Measurements from ENCODE around the gene ALG12.

Gene ALG12

DNA sequence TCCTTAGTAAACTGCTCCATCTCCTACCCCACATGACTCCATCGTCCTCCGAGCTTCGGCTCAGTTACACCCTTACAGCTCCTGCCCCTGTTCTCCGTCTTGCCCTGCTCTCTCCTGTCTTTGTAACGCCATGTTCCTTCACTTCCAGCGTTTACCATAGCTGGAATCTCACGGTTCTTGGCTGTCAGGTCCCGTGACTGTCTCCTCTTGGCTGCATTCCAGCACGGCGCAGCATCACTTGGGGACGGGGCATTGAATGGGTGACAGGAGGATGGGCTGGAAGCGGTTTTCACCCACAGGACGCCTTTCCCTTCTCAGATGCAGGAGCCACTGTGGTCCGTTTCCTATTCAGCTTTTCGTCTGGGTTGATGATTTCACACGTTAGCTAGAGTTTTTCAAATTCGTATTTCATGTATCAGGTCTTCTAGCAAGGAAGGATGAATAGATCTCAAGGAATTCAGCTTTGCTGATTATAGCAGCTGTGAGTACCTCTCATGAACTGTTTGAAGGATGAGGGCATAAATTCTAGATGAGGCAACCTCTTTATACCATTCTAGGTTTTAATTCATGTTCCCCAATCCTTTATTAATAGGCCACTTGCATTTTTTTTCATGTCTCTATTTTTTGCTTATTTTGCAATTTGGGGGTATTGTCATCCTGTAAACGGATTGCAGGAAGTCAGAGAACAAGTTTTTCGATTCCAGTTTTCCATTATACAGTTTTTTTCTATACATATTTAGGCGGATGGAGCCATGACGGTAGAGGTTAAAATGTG is 35.5 kb downstream of the ALG12 start:
- no peak for TF ChIP-seq CTCF (IDR thresholded peaks at IDR 0.05; ENCODE audit: low read depth, low read length)
- H3K4me3 ChIP-seq (ENCODE audit: low read depth, low read length) = no peak overlapping the region

- H3K4me3 ChIP-seq (ENCODE audit: low read depth, low read length) = no peak overlapping the region
- no peak for TF ChIP-seq CTCF (IDR thresholded peaks at IDR 0.05; ENCODE audit: low read depth, low read length)
Observed at GRCh38 chr22:49881856-49882255, 36.4 kb downstream of the ALG12 start.

DNA sequence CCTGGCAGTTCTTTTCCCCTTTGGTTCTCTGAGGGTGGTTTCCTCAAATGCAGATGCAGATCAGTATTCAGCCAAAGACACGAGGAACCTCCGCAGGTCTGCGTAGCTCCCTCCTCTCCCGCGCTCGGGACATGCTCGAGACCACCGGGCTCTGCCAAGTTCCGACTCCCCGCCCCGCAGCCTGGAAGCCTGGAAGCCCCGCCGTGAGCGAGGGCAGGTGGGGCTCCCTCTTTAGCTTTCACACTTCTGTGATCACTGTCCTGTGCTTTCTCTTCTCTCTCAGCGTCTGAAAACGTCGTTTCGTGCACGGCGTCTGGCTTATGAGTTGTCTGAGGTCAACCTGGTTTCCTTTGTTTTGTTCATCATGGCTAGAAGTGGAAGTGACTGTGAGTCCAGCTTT is 38.0 kb downstream of the ALG12 start:
- H3K4me3 ChIP-seq (ENCODE audit: low read depth, low read length) = no peak overlapping the region
- TF ChIP-seq CTCF (IDR thresholded peaks at IDR 0.05; ENCODE audit: low read depth, low read length) = no peak

DNA sequence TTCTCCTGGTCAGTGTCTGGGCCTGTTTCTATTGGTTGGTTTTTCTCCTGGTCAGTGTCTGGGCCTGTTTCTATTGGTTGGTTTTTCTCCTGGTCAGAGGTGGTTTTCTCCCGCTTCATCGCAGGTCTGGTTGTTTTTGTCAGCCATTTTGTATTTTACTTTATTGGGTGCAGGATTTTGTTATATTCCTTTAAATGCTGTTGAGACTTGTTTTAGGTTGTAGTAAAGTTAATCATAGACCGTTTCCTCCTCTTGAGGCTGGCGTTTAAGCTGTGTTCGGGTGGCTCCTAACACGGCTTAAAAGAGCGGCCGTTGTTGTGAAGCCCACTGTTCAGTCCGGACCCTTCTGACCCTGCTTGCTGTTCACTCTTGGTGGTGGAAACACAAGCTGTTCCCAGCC is 38.4 kb downstream of the ALG12 start:
- no peak overlapping the region for H3K4me3 ChIP-seq (ENCODE audit: low read depth, low read length)

GRCh38 chr22:49878206-49878605 is 40.0 kb downstream of the ALG12 start:
- no peak for TF ChIP-seq CTCF (IDR thresholded peaks at IDR 0.05; ENCODE audit: low read depth, low read length)
- H3K4me3 ChIP-seq (ENCODE audit: low read depth, low read length) = no peak overlapping the region

More for the DNA sequence above, 38.4 kb downstream of the ALG12 start:
- TF ChIP-seq CTCF (IDR thresholded peaks at IDR 0.05; ENCODE audit: low read depth, low read length) = no peak

DNA sequence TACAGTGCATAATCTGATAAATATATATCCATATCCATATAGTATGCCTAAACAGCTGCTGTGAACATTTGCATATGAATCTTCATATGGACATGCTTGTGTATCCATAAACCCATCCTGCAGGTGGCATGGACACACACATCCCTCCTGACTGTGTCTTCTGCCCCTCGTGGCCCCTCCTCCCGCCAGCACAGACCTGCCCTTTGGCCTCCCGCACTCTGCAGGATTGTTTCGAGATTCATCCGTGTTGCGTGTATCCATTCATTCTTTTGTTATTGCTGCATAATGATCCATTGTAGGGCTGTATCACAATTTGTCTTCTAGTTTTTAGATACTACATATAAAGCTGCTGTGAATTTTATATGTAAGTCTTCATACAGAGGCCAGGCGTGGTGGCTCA is 40.6 kb downstream of the ALG12 start:
- no peak overlapping the region for H3K4me3 ChIP-seq (ENCODE audit: low read depth, low read length)
- TF ChIP-seq CTCF (IDR thresholded peaks at IDR 0.05; ENCODE audit: low read depth, low read length) = no peak

DNA sequence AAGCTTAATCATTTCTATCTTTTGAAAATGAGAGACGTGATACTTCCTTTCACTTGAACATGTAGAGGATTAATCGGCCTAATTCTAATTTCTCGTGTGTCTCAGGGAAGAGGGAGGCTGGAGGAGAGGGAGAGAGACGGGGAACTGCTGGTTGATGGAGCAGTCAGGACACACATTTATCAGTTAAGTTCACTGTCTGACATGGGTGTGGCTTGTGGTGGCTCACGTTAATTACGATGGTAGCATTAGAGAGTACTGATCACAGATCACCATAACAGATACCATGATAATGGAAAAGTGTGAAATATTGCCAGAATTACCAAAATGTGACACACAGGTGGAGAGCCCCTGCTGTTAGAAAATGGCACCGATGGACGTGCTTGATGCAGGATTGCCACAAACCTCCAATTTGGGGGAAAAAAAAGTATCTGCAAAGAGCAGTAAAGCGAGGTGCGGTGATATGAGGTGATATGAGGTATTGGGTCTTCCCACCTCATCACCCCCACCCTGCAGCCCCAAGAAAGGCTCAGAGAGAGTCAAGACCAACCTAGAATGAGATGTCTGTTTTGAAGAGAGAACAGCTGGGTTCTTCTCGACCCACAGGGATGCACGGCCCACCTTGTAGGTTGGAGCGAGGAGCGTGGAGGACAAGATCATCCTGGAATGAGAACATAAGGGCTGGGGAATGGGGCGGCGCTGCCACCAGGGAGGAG is 44.9 kb downstream of the ALG12 start:
- TF ChIP-seq CTCF (IDR thresholded peaks at IDR 0.05; ENCODE audit: low read depth, low read length) = no peak

More for the DNA sequence above, 44.9 kb downstream of the ALG12 start:
- H3K4me3 ChIP-seq (ENCODE audit: low read depth, low read length) = no peak overlapping the region

All from WI38 (cell line).